A673 (cell line): ENCODE measurements around the gene PON1. TPM values are rescaled to one million over a fixed set of nuclear protein-coding genes. Genes with fewer than 3 reads are reported as not detected.

Experiments
- BruUV-seq: library from RNA; stranded (reverse); fragments of 400-500 nt; replicated peaks from 2 replicates; lab custom pipeline; 2021; lab: Mats Ljungman, UMichigan
- CTCF ChIA-PET: fragments of 300-600 bp; sonication (Branson Sonifier 250); formaldehyde crosslinking; loops from one replicate; lab custom pipeline; 2022; ENCODE audit warnings: antibody characterized with exemption; lab: Charles Lee
- POLR2A ChIA-PET: fragments of 300-600 bp; sonication (Branson Sonifier 250); formaldehyde crosslinking; loops from one replicate; lab custom pipeline; 2022; ENCODE audit warnings: antibody characterized with exemption; ENCODE audit not compliant: low non-redundant PET; lab: Charles Lee
- DNase-seq: peaks from one replicate; pipeline ENCODE4 v3.0.0-alpha.2; 2015; ENCODE audit warnings: low spot score
- H3K27ac ChIP-seq: fragments of 200-600 bp; sonication (generic); 2 replicates; pipeline ENCODE4 v1.5.1; 2016; ENCODE audit warnings: mixed run types, low read depth, mild to moderate bottlenecking, mixed read lengths, antibody characterized with exemption, low read length; ENCODE audit not compliant: poor library complexity, severe bottlenecking
- H3K27me3 ChIP-seq: fragments of 200-600 bp; sonication (generic); replicated peaks from 2 replicates; pipeline ENCODE4 v1.6.1; 2017; ENCODE audit warnings: mixed run types, low read depth, mild to moderate bottlenecking, mixed read lengths, antibody characterized with exemption, low read length; ENCODE audit not compliant: insufficient read depth, poor library complexity
- H3K36me3 ChIP-seq: fragments of 200-600 bp; sonication (generic); 2 replicates; pipeline ENCODE4 v1.6.1; 2016; ENCODE audit warnings: mixed run types, mild to moderate bottlenecking, mixed read lengths, antibody characterized with exemption, low read length; ENCODE audit not compliant: insufficient read depth, poor library complexity, severe bottlenecking
- H3K4me1 ChIP-seq: fragments of 200-600 bp; sonication (generic); 2 replicates; pipeline ENCODE4 v1.6.1; 2017; ENCODE audit warnings: mixed run types, mild to moderate bottlenecking, mixed read lengths, antibody characterized with exemption, low read length; ENCODE audit not compliant: insufficient read depth, poor library complexity, severe bottlenecking
- H3K4me3 ChIP-seq: fragments of 200-600 bp; sonication (generic); 2 replicates; pipeline ENCODE4 v1.5.1; 2016; ENCODE audit warnings: low read depth, mixed run types, mild to moderate bottlenecking, mixed read lengths, low read length; ENCODE audit not compliant: poor library complexity, severe bottlenecking
- H3K9me3 ChIP-seq: fragments of 200-600 bp; sonication (generic); 2 replicates; pipeline ENCODE4 v1.6.1; 2016; ENCODE audit warnings: mixed run types, low read depth, mild to moderate bottlenecking, mixed read lengths, antibody characterized with exemption, low read length; ENCODE audit not compliant: poor library complexity, severe bottlenecking
- CTCF ChIP-seq: fragments of 300-800, 200-600 bp; sonication (generic); conservative IDR thresholded peaks from 2 replicates; pipeline ENCODE4 v1.5.1; 2017; ENCODE audit warnings: low read depth, mild to moderate bottlenecking, antibody characterized with exemption, low read length, moderate library complexity, mixed read lengths
- EZH2 ChIP-seq: fragments of 200-600 bp; sonication (generic); IDR thresholded peaks from 2 replicates; pipeline ENCODE4 v1.6.1; 2017; ENCODE audit warnings: borderline replicate concordance, low read depth, mild to moderate bottlenecking, mixed read lengths, antibody characterized with exemption, low read length; ENCODE audit not compliant: poor library complexity, severe bottlenecking
- intact Hi-C: fragments of 100-400 bp; cut with micrococcal nuclease; formaldehyde crosslinking; loops from one replicate; pipeline ENCODE4 v1.10.0; 2022; ENCODE audit not compliant: unreplicated experiment
- total RNA-seq: library from RNA; stranded (reverse); gene quantifications from 2 replicates; pipeline ENCODE4 v1.2.3, GENCODE V29; 2021

Gene PON1
- total RNA-seq, 1 experiment from 2014 or later: not detected

- no peak overlapping the region for H3K4me3 ChIP-seq
- BruUV-seq: no TSS peak
- no peaks in the 10 kb centered on the region for H3K9me3 ChIP-seq
- no peaks in the 10 kb centered on the region for H3K27me3 ChIP-seq
- no peak for TF ChIP-seq CTCF
- no peak for TF ChIP-seq EZH2
- no peaks in the 10 kb centered on the region for H3K4me1 ChIP-seq
- ChIA-PET CTCF (no interaction called here), POLR2A (no interaction called here)
- no peak overlapping the region for H3K27ac ChIP-seq
- intact Hi-C loops: no loop called here
- no peak for DNase-seq
- no peaks in the 10 kb centered on the region for H3K36me3 ChIP-seq
These were observed 14.5 kb upstream of the PON1 start for GRCh38 chr7:95338832-95339231.

DNA sequence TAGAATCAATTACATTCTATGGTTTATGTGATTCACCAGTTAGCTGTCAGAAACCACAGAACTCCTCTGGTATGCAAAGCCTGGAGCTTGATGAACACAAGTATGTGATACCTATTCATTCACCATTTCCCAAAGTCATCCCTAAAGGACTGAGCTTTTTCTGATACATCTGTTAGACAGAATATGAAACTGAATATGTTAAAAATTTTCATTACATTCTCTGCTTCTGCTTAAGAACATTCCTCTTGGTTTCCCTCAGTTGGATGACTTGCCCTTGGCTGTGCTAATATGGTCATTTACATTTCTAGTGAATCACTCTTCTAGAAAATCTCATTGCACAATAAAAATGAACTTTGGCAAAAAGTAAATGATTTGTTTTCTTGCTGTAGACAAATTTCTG, 10.8 kb upstream of the PON1 start:
- DNase-seq: no peak
- POLR2A ChIA-PET: no interaction called here
- Histone ChIP-seq H3K27ac (no peak overlapping the region), H3K4me1 (no peaks in the 10 kb centered on the region), H3K4me3 (no peak overlapping the region), H3K9me3 (no peaks in the 10 kb centered on the region), H3K36me3 (no peaks in the 10 kb centered on the region), H3K27me3 (no peaks in the 10 kb centered on the region)
- CTCF ChIA-PET: no interaction called here
- intact Hi-C loops: no loop called here
- no TSS peak for BruUV-seq
- TF ChIP-seq EZH2 (no peak), CTCF (no peak)

DNA sequence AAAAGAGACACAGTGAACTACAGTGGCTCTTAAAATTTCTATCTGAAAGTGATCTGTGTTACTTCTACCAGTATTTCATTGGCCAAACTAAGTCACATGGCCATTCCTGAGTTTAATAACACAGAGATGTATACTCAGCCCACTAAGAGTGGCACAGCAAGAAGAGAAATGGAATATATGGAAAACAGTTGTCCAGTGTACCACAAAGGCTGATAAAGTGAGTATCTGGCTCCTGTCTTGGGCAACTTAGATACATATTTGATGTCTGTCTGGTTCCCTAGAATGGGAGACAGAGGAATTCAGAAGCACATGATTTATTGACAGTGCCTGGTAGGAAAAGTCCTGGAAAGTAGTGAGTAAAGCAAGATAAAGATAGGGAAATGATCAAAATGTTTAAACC, 10.1 kb upstream of the PON1 start:
- H3K27ac ChIP-seq: no peak overlapping the region

More for the DNA sequence above, 10.1 kb upstream of the PON1 start:
- ChIA-PET CTCF (no interaction called here), POLR2A (no interaction called here)
- no peaks in the 10 kb centered on the region for H3K4me1 ChIP-seq
- H3K9me3 ChIP-seq: no peaks in the 10 kb centered on the region
- H3K36me3 ChIP-seq: no peaks in the 10 kb centered on the region
- no peak overlapping the region for H3K4me3 ChIP-seq
- BruUV-seq: no TSS peak
- no peak for DNase-seq
- intact Hi-C loops: no loop called here
- TF ChIP-seq CTCF: no peak
- no peak for TF ChIP-seq EZH2
- no peaks in the 10 kb centered on the region for H3K27me3 ChIP-seq
